Measurements from ENCODE around the gene MRPL21.
A peak's percentile ranks its signal among the peaks of the same experiment; 100 is the strongest.
"Not testable (repeated sequence)": the region's sequence is repeated elsewhere in the genome, so short reads cannot be mapped to it uniquely, and the experiment has no call there.

MRPL21 gene

GRCh38 chr11:68865241-68865640, 38.4 kb downstream of the MRPL21 start:
- DNase-seq, result no peak

GRCh38 chr11:68863553-68864265, 39.9 kb downstream of the MRPL21 start:
- DNase-seq, result no peak

GRCh38 chr11:68862421-68862820, 41.2 kb downstream of the MRPL21 start:
- DNase-seq, result no peak

GRCh38 chr11:68859123-68859522, 44.5 kb downstream of the MRPL21 start:
- DNase-seq, result no peak

- no peak for DNase-seq
Observed at GRCh38 chr11:68857037-68857586, 46.5 kb downstream of the MRPL21 start.

- not testable (repeated sequence) for DNase-seq
Observed at GRCh38 chr11:68856425-68857030, 47.1 kb downstream of the MRPL21 start.

GRCh38 chr11:68855205-68855981, 48.2 kb downstream of the MRPL21 start:
- peak; percentile 30 for DNase-seq

- no peak for DNase-seq
Observed at GRCh38 chr11:68854273-68854958, 49.2 kb downstream of the MRPL21 start.

- no peak for DNase-seq
Observed at GRCh38 chr11:68852628-68853027, 51.0 kb downstream of the MRPL21 start.

- no peak for DNase-seq
Observed at GRCh38 chr11:68848429-68848828, 55.2 kb downstream of the MRPL21 start.

- no peak for DNase-seq
Observed at GRCh38 chr11:68847395-68847794, 56.2 kb downstream of the MRPL21 start.

GRCh38 chr11:68845351-68846002, 58.2 kb downstream of the MRPL21 start:
- DNase-seq, result no peak

GRCh38 chr11:68844801-68845200, 58.8 kb downstream of the MRPL21 start:
- DNase-seq, result no peak

- no peak for DNase-seq
Observed at GRCh38 chr11:68844376-68844775, 59.3 kb downstream of the MRPL21 start.

GRCh38 chr11:68843703-68844312, 59.8 kb downstream of the MRPL21 start:
- DNase-seq, result peak; percentile 77

GRCh38 chr11:68843052-68843561, 60.5 kb downstream of the MRPL21 start:
- DNase-seq, result peak; percentile 60

GRCh38 chr11:68842427-68843051, 61.1 kb downstream of the MRPL21 start:
- no peak for DNase-seq

- DNase-seq, result peak; percentile 70
Observed at GRCh38 chr11:68841718-68842426, 61.8 kb downstream of the MRPL21 start, which contains the start of gene CPT1A. Gene CPT1A (minus strand): TSS chr11:68841916. CDS start chr11:68815474, 26,442 bp downstream.

All from CD4-positive, alpha-beta T cell treated with Interleukin-17A for 1 hour (primary cell).